Astrocyte (in vitro differentiated cells and primary cell): Measurements from ENCODE around the gene DENND2A. TPM values are rescaled to one million over a fixed set of nuclear protein-coding genes. Genes with fewer than 3 reads are reported as not detected.
A peak's percentile ranks its signal among the peaks of the same experiment; 100 is the strongest.

Source experiments
- DNase-seq: peaks from one replicate; pipeline ENCODE4 v3.0.0-alpha.2; 2010; ENCODE audit warnings: low read depth
- FAIRE-seq: peaks from 2 replicates; lab custom pipeline; 2011; peaks lifted over from hg19 to GRCh38; lab: Jason Lieb, UNC
- H2AFZ ChIP-seq: 2 replicates; pipeline ENCODE4 v1.6.0; 2012; ENCODE audit warnings: low read depth, low read length, inconsistent platforms
- H3K27ac ChIP-seq: 2 replicates; pipeline ENCODE4 v1.5.1; 2011; ENCODE audit warnings: low read depth, low read length, inconsistent platforms
- H3K27me3 ChIP-seq: 2 replicates; pipeline ENCODE4 v1.6.0; 2011; ENCODE audit warnings: low read length, inconsistent platforms; ENCODE audit not compliant: insufficient read depth
- H3K36me3 ChIP-seq: 2 replicates; pipeline ENCODE4 v1.5.1; 2011; ENCODE audit warnings: low read length, inconsistent platforms; ENCODE audit not compliant: insufficient read depth
- H3K4me1 ChIP-seq: 2 replicates; pipeline ENCODE4 v1.5.1; 2011; ENCODE audit warnings: low read length, inconsistent platforms; ENCODE audit not compliant: insufficient read depth
- H3K4me2 ChIP-seq: 2 replicates; pipeline ENCODE4 v1.6.0; 2012; ENCODE audit warnings: low read length, inconsistent platforms
- H3K4me3 ChIP-seq: 2 replicates; pipeline ENCODE4 v1.5.1; 2011; ENCODE audit warnings: low read depth, mild to moderate bottlenecking, low read length, inconsistent platforms; ENCODE audit not compliant: insufficient read depth
- H3K79me2 ChIP-seq: 2 replicates; pipeline ENCODE4 v1.6.0; 2012; ENCODE audit warnings: mild to moderate bottlenecking, low read length, inconsistent platforms; ENCODE audit not compliant: insufficient read depth
- H3K9ac ChIP-seq: 2 replicates; pipeline ENCODE4 v1.6.0; 2012; ENCODE audit warnings: mild to moderate bottlenecking, low read length, inconsistent platforms
- H3K9me3 ChIP-seq: 2 replicates; pipeline ENCODE4 v1.5.1; 2012; ENCODE audit warnings: low read depth, mild to moderate bottlenecking, low read length, inconsistent platforms; ENCODE audit not compliant: insufficient read depth
- H4K20me1 ChIP-seq: 2 replicates; pipeline ENCODE4 v1.6.0; 2012; ENCODE audit warnings: low read length, inconsistent platforms; ENCODE audit not compliant: insufficient read depth
- H3K27ac Mint-ChIP-seq: one replicate; pipeline ENCODE4 v1.8.0; 2021; ENCODE audit warnings: mild to moderate bottlenecking, mixed read lengths; ENCODE audit not compliant: unreplicated experiment
- H3K27me3 Mint-ChIP-seq: one replicate; pipeline ENCODE4 v1.8.0; 2021; ENCODE audit warnings: low read depth, mixed read lengths; ENCODE audit not compliant: unreplicated experiment
- H3K36me3 Mint-ChIP-seq: one replicate; pipeline ENCODE4 v1.8.0; 2021; ENCODE audit warnings: low read depth, mixed read lengths; ENCODE audit not compliant: unreplicated experiment
- H3K4me1 Mint-ChIP-seq: one replicate; pipeline ENCODE4 v1.8.0; 2021; ENCODE audit warnings: low read depth, mixed read lengths; ENCODE audit not compliant: unreplicated experiment
- H3K4me3 Mint-ChIP-seq: one replicate; pipeline ENCODE4 v1.8.0; 2021; ENCODE audit warnings: mild to moderate bottlenecking, moderate library complexity, mixed read lengths; ENCODE audit not compliant: unreplicated experiment
- H3K9me3 Mint-ChIP-seq: one replicate; pipeline ENCODE4 v1.8.0; 2021; ENCODE audit warnings: mild to moderate bottlenecking, mixed read lengths; ENCODE audit not compliant: unreplicated experiment
- CTCF ChIP-seq: IDR thresholded peaks from 2 replicates; pipeline ENCODE4 v1.5.1; 2011; ENCODE audit warnings: low read depth, mild to moderate bottlenecking, inconsistent platforms, low read length, moderate library complexity; ENCODE audit not compliant: insufficient read depth
- EZH2 ChIP-seq: IDR thresholded peaks from 2 replicates; pipeline ENCODE4 v1.6.1; 2012; ENCODE audit warnings: mild to moderate bottlenecking, low read length, inconsistent platforms; ENCODE audit not compliant: insufficient read depth
- total RNA-seq: library from RNA; stranded (reverse); gene quantifications from 2 replicates; pipeline ENCODE4 v1.2.1, GENCODE V29; 2021

The DENND2A gene
- total RNA-seq, 1 donor from 2014 or later, result 42.1 TPM

- Histone ChIP-seq H3K4me1 (peaks cover 5% of the 10 kb centered on the region), H3K4me2 (no peak overlapping the region), H3K4me3 (no peak overlapping the region), H3K9me3 (no peaks in the 10 kb centered on the region), H3K9ac (no peak overlapping the region), H2AFZ (no peak overlapping the region), H4K20me1 (peaks cover 68% of the 10 kb centered on the region), H3K27ac (no peak overlapping the region), H3K79me2 (peaks cover 76% of the 10 kb centered on the region), H3K36me3 (no peaks in the 10 kb centered on the region), H3K27me3 (no peaks in the 10 kb centered on the region)
- H3K27me3 Mint-ChIP-seq, result no peaks in the 10 kb centered on the region
- peak; percentile 7 for DNase-seq
- TF ChIP-seq CTCF (peak; percentile 55), EZH2 (no peak)
- FAIRE-seq, result no peak
- H3K36me3 Mint-ChIP-seq, result peaks cover 1% of the 10 kb centered on the region
- H3K4me1 Mint-ChIP-seq, result peaks cover 5% of the 10 kb centered on the region
- H3K27ac Mint-ChIP-seq, result no peak overlapping the region
- H3K9me3 Mint-ChIP-seq, result no peaks in the 10 kb centered on the region
- no peak overlapping the region for H3K4me3 Mint-ChIP-seq
Measured at GRCh38 chr7:140475747-140476333, 164.8 kb downstream of the DENND2A start.

Other genes starting within 250 kb of the DENND2A start
- 68.2 and 71.0 TPM in 2 replicates for gene SLC37A3, start 242.3 kb downstream of the DENND2A start, total RNA-seq
- 0.50 TPM in 1 of 2 replicates, not detected in the other for gene RAB19, start 236.8 kb downstream of the DENND2A start, total RNA-seq
- 91.7 and 95.7 TPM in 2 replicates for gene MKRN1, start 161.3 kb downstream of the DENND2A start, total RNA-seq
- 11.5 and 12.4 TPM in 2 replicates for gene ADCK2, start 32.1 kb upstream of the DENND2A start, total RNA-seq
- gene NDUFB2, start 55.9 kb upstream of the DENND2A start, total RNA-seq, result 218 and 254 TPM in 2 replicates